ENCODE results near the gene LHFPL6.
A peak's percentile ranks its signal among the peaks of the same experiment; 100 is the strongest.

The LHFPL6 gene

GRCh38 chr13:39410096-39410901 is 192.7 kb downstream of the LHFPL6 start:
- DNase-seq: peak; percentile 22 to 60

GRCh38 chr13:39408512-39408911 is 194.5 kb downstream of the LHFPL6 start:
- DNase-seq: no peak

- no peak for DNase-seq
These were observed 195.2 kb downstream of the LHFPL6 start for GRCh38 chr13:39407786-39408185.

GRCh38 chr13:39407138-39407537 is 195.9 kb downstream of the LHFPL6 start:
- no peak for DNase-seq

GRCh38 chr13:39406688-39407087 is 196.3 kb downstream of the LHFPL6 start:
- no peak for DNase-seq

GRCh38 chr13:39405596-39406205 is 197.3 kb downstream of the LHFPL6 start:
- no peak for DNase-seq

GRCh38 chr13:39405107-39405506 is 197.9 kb downstream of the LHFPL6 start:
- DNase-seq: no peak

- DNase-seq: no peak
These were observed 199.9 kb downstream of the LHFPL6 start for GRCh38 chr13:39403106-39403505.

- DNase-seq: no peak
These were observed 200.6 kb downstream of the LHFPL6 start for GRCh38 chr13:39402221-39402970.

- DNase-seq: no peak
These were observed 201.2 kb downstream of the LHFPL6 start for GRCh38 chr13:39401756-39402155.

- DNase-seq: peak; percentile 24 to 73
These were observed 201.8 kb downstream of the LHFPL6 start for GRCh38 chr13:39401046-39401705.

- DNase-seq: no peak
These were observed 203.9 kb downstream of the LHFPL6 start for GRCh38 chr13:39399102-39399501.

GRCh38 chr13:39397896-39398265 is 205.1 kb downstream of the LHFPL6 start:
- no peak for DNase-seq

GRCh38 chr13:39397226-39397895 is 205.6 kb downstream of the LHFPL6 start:
- DNase-seq: no peak

GRCh38 chr13:39394796-39395678 is 208.0 kb downstream of the LHFPL6 start:
- no peak for DNase-seq

- no peak for DNase-seq
These were observed 211.2 kb downstream of the LHFPL6 start for GRCh38 chr13:39391761-39392160.

GRCh38 chr13:39389013-39389412 is 214.0 kb downstream of the LHFPL6 start:
- no peak for DNase-seq

GRCh38 chr13:39385621-39386231 is 217.3 kb downstream of the LHFPL6 start:
- DNase-seq: no peak

GRCh38 chr13:39385154-39385553 is 217.8 kb downstream of the LHFPL6 start:
- DNase-seq: no peak

- DNase-seq: no peak
These were observed 221.5 kb downstream of the LHFPL6 start for GRCh38 chr13:39381456-39381855.

Measured in inflammatory macrophage (primary cell).